BLaER1 (cell line): ENCODE data around the gene EIF5A.
A peak's percentile ranks its signal among the peaks of the same experiment; 100 is the strongest.

Experiments
- H3K27ac ChIP-seq: shearing (Covaris generic); formaldehyde crosslinking; 2 replicates; pipeline ENCODE4 v1.8.1; 2022
- H3K27me3 ChIP-seq: shearing (Covaris generic); formaldehyde crosslinking; 2 replicates; pipeline ENCODE4 v1.8.1; 2022
- H3K36me3 ChIP-seq: shearing (Covaris generic); formaldehyde crosslinking; 2 replicates; pipeline ENCODE4 v1.8.1; 2022
- H3K4me1 ChIP-seq: shearing (Covaris generic); formaldehyde crosslinking; 2 replicates; pipeline ENCODE4 v1.8.1; 2022
- H3K4me2 ChIP-seq: shearing (Covaris generic); formaldehyde crosslinking; 2 replicates; pipeline ENCODE4 v1.8.1; 2022
- H3K4me3 ChIP-seq: shearing (Covaris generic); formaldehyde crosslinking; 2 replicates; pipeline ENCODE4 v1.8.1; 2022
- H3K9ac ChIP-seq: shearing (Covaris generic); formaldehyde crosslinking; 2 replicates; pipeline ENCODE4 v1.8.1; 2022
- H3K9me3 ChIP-seq: shearing (Covaris generic); formaldehyde crosslinking; 2 replicates; pipeline ENCODE4 v1.8.1; 2022
- H4K20me1 ChIP-seq: shearing (Covaris generic); formaldehyde crosslinking; 2 replicates; pipeline ENCODE4 v1.8.1; 2022
- Cebpa-rat ChIP-seq: shearing (Covaris generic); IDR thresholded peaks from 2 replicates; pipeline ENCODE4 v1.8.1; 2022

EIF5A gene

GRCh38 chr17:7311110-7311705 is 3.8 kb downstream of the EIF5A start:
- Histone ChIP-seq H3K9me3 (no peaks in the 10 kb centered on the region), H3K27me3 (no peaks in the 10 kb centered on the region), H3K27ac (no peak overlapping the region), H3K4me3 (no peak overlapping the region), H3K9ac (peak overlapping the region; percentile 13; the same call in 1 of the 2 replicates), H4K20me1 (peaks cover 70% of the 10 kb centered on the region), H3K4me1 (peaks cover 60% of the 10 kb centered on the region), H3K36me3 (peaks cover 56% of the 10 kb centered on the region), H3K4me2 (no peak overlapping the region)
- no peak for TF ChIP-seq Cebpa-rat

GRCh38 chr17:7312432-7313087 is 5.1 kb downstream of the EIF5A start:
- Histone ChIP-seq H3K9me3 (no peaks in the 10 kb centered on the region), H3K27ac (no peak overlapping the region), H3K4me1 (peaks cover 59% of the 10 kb centered on the region), H3K36me3 (peaks cover 70% of the 10 kb centered on the region), H3K4me2 (peak overlapping the region; percentile 95), H4K20me1 (peaks cover 70% of the 10 kb centered on the region), H3K4me3 (no peak overlapping the region), H3K27me3 (no peaks in the 10 kb centered on the region), H3K9ac (no peak overlapping the region)
- no peak for TF ChIP-seq Cebpa-rat

- peaks cover 67% of the 10 kb centered on the region for H4K20me1 ChIP-seq
- peak overlapping the region; percentile 95 for H3K4me2 ChIP-seq
- TF ChIP-seq Cebpa-rat = no peak
- no peak overlapping the region for H3K9ac ChIP-seq
- no peaks in the 10 kb centered on the region for H3K27me3 ChIP-seq
- no peak overlapping the region for H3K27ac ChIP-seq
- H3K4me1 ChIP-seq = peaks cover 59% of the 10 kb centered on the region
- H3K9me3 ChIP-seq = no peaks in the 10 kb centered on the region
- H3K4me3 ChIP-seq = no peak overlapping the region
- H3K36me3 ChIP-seq = peaks cover 77% of the 10 kb centered on the region
Measured at GRCh38 chr17:7313088-7313889, 5.9 kb downstream of the EIF5A start.

GRCh38 chr17:7313890-7314718 is 6.7 kb downstream of the EIF5A start:
- peak overlapping the region; percentile 91 for H3K9ac ChIP-seq
- peak overlapping the region; percentile 95 for H3K4me2 ChIP-seq
- peak overlapping the region; percentile 94 for H3K4me3 ChIP-seq
- peaks cover 85% of the 10 kb centered on the region for H3K36me3 ChIP-seq
- H4K20me1 ChIP-seq = peaks cover 59% of the 10 kb centered on the region
- peak overlapping the region; percentile 91 for H3K27ac ChIP-seq
- H3K9me3 ChIP-seq = no peaks in the 10 kb centered on the region
- H3K27me3 ChIP-seq = no peaks in the 10 kb centered on the region
- H3K4me1 ChIP-seq = peaks cover 57% of the 10 kb centered on the region
- no peak for TF ChIP-seq Cebpa-rat

- peaks cover 51% of the 10 kb centered on the region for H4K20me1 ChIP-seq
- H3K4me1 ChIP-seq = peaks cover 49% of the 10 kb centered on the region
- TF ChIP-seq Cebpa-rat = no peak
- H3K27ac ChIP-seq = peak within 1 kb of the TSS; percentile 91
- H3K36me3 ChIP-seq = peaks cover 83% of the 10 kb centered on the region
- peak within 1 kb of the TSS; percentile 95 for H3K4me2 ChIP-seq
- no peaks in the 10 kb centered on the region for H3K9me3 ChIP-seq
- peak within 1 kb of the TSS; percentile 94 for H3K4me3 ChIP-seq
- no peaks in the 10 kb centered on the region for H3K27me3 ChIP-seq
- H3K9ac ChIP-seq = peak within 1 kb of the TSS; percentile 91
Measured at GRCh38 chr17:7314719-7315569, 7.5 kb downstream of the EIF5A start, which contains the start of gene GPS2. TSS of gene GPS2 (minus strand) at chr17:7315360. CDS start at chr17:7315052, 308 bp downstream.

- H3K4me3 ChIP-seq = peak overlapping the region; percentile 94
- no peak for TF ChIP-seq Cebpa-rat
Measured at GRCh38 chr17:7315570-7316235, 8.3 kb downstream of the EIF5A start.

GRCh38 chr17:7317161-7317803 is 9.9 kb downstream of the EIF5A start:
- Histone ChIP-seq H3K36me3 (peaks cover 83% of the 10 kb centered on the region), H3K4me2 (no peak overlapping the region)

More at GRCh38 chr17:7315570-7316235, 8.3 kb downstream of the EIF5A start:
- Histone ChIP-seq H3K9ac (peak overlapping the region; percentile 91), H3K36me3 (peaks cover 83% of the 10 kb centered on the region), H4K20me1 (peaks cover 43% of the 10 kb centered on the region), H3K27me3 (no peaks in the 10 kb centered on the region), H3K4me2 (peak overlapping the region; percentile 95), H3K27ac (peak overlapping the region; percentile 91), H3K9me3 (no peaks in the 10 kb centered on the region), H3K4me1 (peaks cover 41% of the 10 kb centered on the region)

More at GRCh38 chr17:7317161-7317803, 9.9 kb downstream of the EIF5A start:
- Histone ChIP-seq H3K4me1 (peaks cover 33% of the 10 kb centered on the region), H3K9ac (0 out of 2 replicates have a peak overlapping the region, but pooled peaks have one; percentile 6), H3K9me3 (no peaks in the 10 kb centered on the region), H3K27ac (no peak overlapping the region), H4K20me1 (peaks cover 28% of the 10 kb centered on the region), H3K4me3 (no peak overlapping the region), H3K27me3 (no peaks in the 10 kb centered on the region)
- TF ChIP-seq Cebpa-rat = no peak
